Pons (tissue), 1 donor: ENCODE data around the gene SUPT20HL1.

Experiments
- DNase-seq: peaks from one replicate; pipeline ENCODE4 v3.0.0-alpha.2; 2016; ENCODE audit warnings: low spot score

Gene SUPT20HL1

GRCh38 chrX:24396931-24397279 lies 36.5 kb downstream of the SUPT20HL1 start:
- no peak for DNase-seq

GRCh38 chrX:24398766-24399165 lies 38.3 kb downstream of the SUPT20HL1 start:
- DNase-seq, result no peak

GRCh38 chrX:24399550-24399949 lies 39.1 kb downstream of the SUPT20HL1 start:
- no peak for DNase-seq

- no peak for DNase-seq
Observed at GRCh38 chrX:24405959-24406358, 45.5 kb downstream of the SUPT20HL1 start.
